HEK293 (cell line): ENCODE results near the gene ARHGEF39.
A peak's percentile ranks its signal among the peaks of the same experiment; 100 is the strongest.

Source experiments
- CTCF ChIA-PET: fragments of 350-600 bp; formaldehyde crosslinking; extraction: SDS; loops from one replicate; lab custom pipeline; 2021; ENCODE audit warnings: antibody characterized with exemption; lab: Yijun Ruan, JAX
- POLR2A ChIA-PET: fragments of 300-600 bp; formaldehyde crosslinking; extraction: SDS; loops from one replicate; lab custom pipeline; 2020; ENCODE audit warnings: antibody characterized with exemption, inconsistent platforms; lab: Yijun Ruan, JAX
- H3K27ac ChIP-seq: fragments of 200-500 bp; sonication (Bioruptor generic); 2 replicates; pipeline ENCODE4 v1.5.1; 2014; ENCODE audit warnings: low read depth, low read length, control low read depth, inconsistent platforms; ENCODE audit errors: extremely low read depth
- H3K36me3 ChIP-seq, 2 experiments: fragments of 200-500 bp in 1 of 2; sonication (Bioruptor generic) in 1 of 2; 1 replicate in 1 of 2; 2 replicates in 1 of 2; pipeline ENCODE4 v1.5.1; 2014 to 2017; ENCODE audit warnings: inconsistent platforms in 2 of 2, low read length in 2 of 2; ENCODE audit not compliant: control insufficient read depth in 2 of 2, insufficient read depth in 1 of 2
- H3K4me1 ChIP-seq: fragments of 200-500 bp; sonication (Bioruptor generic); 2 replicates; pipeline ENCODE4 v1.5.1; 2014; ENCODE audit warnings: mild to moderate bottlenecking, low read length, inconsistent platforms; ENCODE audit not compliant: control insufficient read depth, insufficient read depth
- H3K4me3 ChIP-seq: 2 replicates; pipeline ENCODE4 v1.5.1; 2011; ENCODE audit warnings: low read depth, mild to moderate bottlenecking, control low read depth, low read length, moderate library complexity
- H3K9me3 ChIP-seq: fragments of 200-500 bp; sonication (Bioruptor generic); 2 replicates; pipeline ENCODE4 v1.5.1; 2014; ENCODE audit warnings: low read depth, low read length, inconsistent platforms; ENCODE audit not compliant: control insufficient read depth, insufficient read depth
- EGR2 ChIP-seq: fragments of 450-650 bp; formaldehyde crosslinking; IDR thresholded peaks from 2 replicates; pipeline ENCODE4 v1.5.1; 2016; ENCODE audit warnings: low read depth, missing biosample characterization, missing genetic modification characterization
- ELK4 ChIP-seq: IDR thresholded peaks from 2 replicates; pipeline ENCODE4 v1.6.1; 2011; ENCODE audit warnings: mild to moderate bottlenecking, low read depth, low read length, borderline replicate concordance
- KLF17 ChIP-seq: fragments of 450-650 bp; formaldehyde crosslinking; IDR thresholded peaks from 2 replicates; pipeline ENCODE4 v1.5.1; 2016; ENCODE audit warnings: missing biosample characterization, missing genetic modification characterization
- PATZ1 ChIP-seq: fragments of 450-650 bp; formaldehyde crosslinking; IDR thresholded peaks from 2 replicates; pipeline ENCODE4 v1.5.1; 2016; ENCODE audit warnings: missing biosample characterization, missing genetic modification characterization
- SP2 ChIP-seq: fragments of 450-650 bp; formaldehyde crosslinking; IDR thresholded peaks from 2 replicates; pipeline ENCODE4 v1.5.1; 2016; ENCODE audit warnings: missing biosample characterization, missing genetic modification characterization
- SP3 ChIP-seq: fragments of 450-650 bp; formaldehyde crosslinking; IDR thresholded peaks from 2 replicates; pipeline ENCODE4 v1.5.1; 2016; ENCODE audit warnings: missing biosample characterization, missing genetic modification characterization
- WT1 ChIP-seq: fragments of 450-650 bp; formaldehyde crosslinking; IDR thresholded peaks from 2 replicates; pipeline ENCODE4 v1.5.1; 2016; ENCODE audit warnings: missing biosample characterization, missing genetic modification characterization
- ZBTB17 ChIP-seq: fragments of 450-650 bp; formaldehyde crosslinking; IDR thresholded peaks from 2 replicates; pipeline ENCODE4 v1.5.1; 2016; ENCODE audit warnings: missing biosample characterization, missing genetic modification characterization
- ZBTB26 ChIP-seq: fragments of 450-650 bp; formaldehyde crosslinking; optimal IDR thresholded peaks from 2 replicates; pipeline ENCODE3; 2016; ENCODE audit warnings: missing biosample characterization, mild to moderate bottlenecking, missing genetic modification characterization
- ZBTB48 ChIP-seq: fragments of 450-650 bp; formaldehyde crosslinking; IDR thresholded peaks from 2 replicates; pipeline ENCODE4 v1.5.1; 2016; ENCODE audit warnings: missing biosample characterization, missing genetic modification characterization
- ZBTB7A ChIP-seq: fragments of 450-650 bp; formaldehyde crosslinking; IDR thresholded peaks from 2 replicates; pipeline ENCODE4 v1.5.1; 2016; ENCODE audit warnings: low read depth, missing biosample characterization, missing genetic modification characterization
- ZBTB8A ChIP-seq: fragments of 450-650 bp; formaldehyde crosslinking; IDR thresholded peaks from 2 replicates; pipeline ENCODE4 v1.5.1; 2016; ENCODE audit warnings: missing biosample characterization, missing genetic modification characterization
- ZNF10 ChIP-seq: fragments of 450-650 bp; formaldehyde crosslinking; IDR thresholded peaks from 2 replicates; pipeline ENCODE4 v1.5.1; 2017; ENCODE audit warnings: missing biosample characterization, missing genetic modification characterization
- ZNF2 ChIP-seq: fragments of 450-650 bp; formaldehyde crosslinking; IDR thresholded peaks from 2 replicates; pipeline ENCODE4 v1.5.1; 2016; ENCODE audit warnings: missing biosample characterization, missing genetic modification characterization
- ZNF239 ChIP-seq: fragments of 450-650 bp; formaldehyde crosslinking; IDR thresholded peaks from 2 replicates; pipeline ENCODE4 v1.5.1; 2016; ENCODE audit warnings: missing biosample characterization, missing genetic modification characterization
- ZNF311 ChIP-seq: fragments of 450-650 bp; formaldehyde crosslinking; IDR thresholded peaks from 2 replicates; pipeline ENCODE4 v1.5.1; 2017; ENCODE audit warnings: missing biosample characterization, missing genetic modification characterization, borderline replicate concordance
- ZNF341 ChIP-seq: fragments of 450-650 bp; formaldehyde crosslinking; IDR thresholded peaks from 2 replicates; pipeline ENCODE4; 2016; ENCODE audit warnings: low read depth, missing biosample characterization, missing genetic modification characterization
- ZNF501 ChIP-seq: fragments of 450-650 bp; formaldehyde crosslinking; IDR thresholded peaks from 2 replicates; pipeline ENCODE4 v1.5.1; 2016; ENCODE audit warnings: missing biosample characterization, missing genetic modification characterization
- ZNF518A ChIP-seq: fragments of 450-650 bp; formaldehyde crosslinking; conservative IDR thresholded peaks from 2 replicates; pipeline ENCODE4 v1.5.1; 2016; ENCODE audit warnings: low read depth, missing biosample characterization, missing genetic modification characterization
- ZNF544 ChIP-seq: fragments of 450-650 bp; formaldehyde crosslinking; IDR thresholded peaks from 2 replicates; pipeline ENCODE4 v1.5.0; 2017; ENCODE audit warnings: missing biosample characterization, missing genetic modification characterization
- ZNF561 ChIP-seq: fragments of 450-650 bp; IDR thresholded peaks from 2 replicates; pipeline ENCODE4 v1.5.1; 2018; ENCODE audit warnings: missing biosample characterization, missing genetic modification characterization, borderline replicate concordance
- ZNF600 ChIP-seq: fragments of 450-650 bp; formaldehyde crosslinking; IDR thresholded peaks from 2 replicates; pipeline ENCODE4 v1.5.1; 2016; ENCODE audit warnings: missing biosample characterization, missing genetic modification characterization
- ZNF610 ChIP-seq: fragments of 450-650 bp; formaldehyde crosslinking; IDR thresholded peaks from 2 replicates; pipeline ENCODE4 v1.5.1; 2016; ENCODE audit warnings: missing biosample characterization, missing genetic modification characterization, borderline replicate concordance
- ZNF623 ChIP-seq: fragments of 450-650 bp; formaldehyde crosslinking; IDR thresholded peaks from 2 replicates; pipeline ENCODE4 v1.5.1; 2016; ENCODE audit warnings: missing biosample characterization, missing genetic modification characterization
- ZSCAN30 ChIP-seq: fragments of 450-650 bp; IDR thresholded peaks from 2 replicates; pipeline ENCODE4 v1.5.1; 2018; ENCODE audit warnings: missing biosample characterization, mild to moderate bottlenecking, missing genetic modification characterization, moderate library complexity
- ZXDB ChIP-seq: fragments of 450-650 bp; formaldehyde crosslinking; IDR thresholded peaks from 2 replicates; pipeline ENCODE4 v1.5.1; 2016; ENCODE audit warnings: missing biosample characterization, missing genetic modification characterization

The ARHGEF39 gene

GRCh38 chr9:35664531-35665470, at the start of gene ARHGEF39:
Gene ARHGEF39 (minus strand): TSS chr9:35665195. CDS start chr9:35665169, 26 bp downstream.
- ChIA-PET CTCF (interaction anchor here (0.5 to 14.5 kb wide), 15 partner anchors 9 to 1209 kb away, joined by 3 to 157 read pairs (median 5); partner anchors contain the start of genes CREB3 and TPM2), POLR2A (interaction anchor here (0.6 to 2.9 kb wide), 14 partner anchors 13 to 149 kb away, joined by 3 to 25 read pairs (median 5); partner anchors contain the start of genes CREB3, TLN1 and TPM2)
- Histone ChIP-seq H3K4me3 (peak within 1 kb of the TSS; percentile 75), H3K4me1 (no peaks in the 10 kb centered on the region), H3K36me3 (peaks cover 5 to 40% of the 10 kb centered on the region in 2 experiments), H3K27ac (peak within 1 kb of the TSS; percentile 64; the same call in 1 of the 2 replicates), H3K9me3 (no peaks in the 10 kb centered on the region)
- peak; percentile 46; the same call in 1 of the 2 replicates for TF ChIP-seq ZNF2
- TF ChIP-seq ZBTB48 (tag by site-specific recombination) = peak; percentile 77
- peak; percentile 56 for TF ChIP-seq ZNF623
- 0 out of 2 replicates have a peak, but pooled peaks have one; percentile 20 for TF ChIP-seq ZSCAN30
- peak; percentile 63 for TF ChIP-seq PATZ1 (tag by site-specific recombination)
- TF ChIP-seq ZBTB17 (tag by site-specific recombination) = peak; percentile 78
- no peak for TF ChIP-seq ZNF10 (tag by site-specific recombination)
- TF ChIP-seq KLF17 (tag by site-specific recombination) = no peak
- TF ChIP-seq ZNF518A (tag by site-specific recombination) = no peak
- peak; percentile 29; the same call in 1 of the 2 replicates for TF ChIP-seq ELK4
- peak; percentile 42; the same call in 1 of the 2 replicates for TF ChIP-seq ZNF501 (tag by site-specific recombination)
- TF ChIP-seq ZNF610 (tag by site-specific recombination) = 0 out of 2 replicates have a peak, but pooled peaks have one; percentile 69
- no peak for TF ChIP-seq ZNF239 (tag by site-specific recombination)
- no peak; the same call in 1 of the 2 replicates for TF ChIP-seq ZNF341 (tag by site-specific recombination)
- TF ChIP-seq ZBTB7A (tag by site-specific recombination) = no peak
- peak; percentile 23; the same call in 1 of the 2 replicates for TF ChIP-seq EGR2 (tag by site-specific recombination)
- peak; percentile 97 for TF ChIP-seq ZBTB26
- TF ChIP-seq SP2 (tag by site-specific recombination) = peak; percentile 72
- no peak for TF ChIP-seq WT1 (tag by site-specific recombination)
- peak; percentile 62 for TF ChIP-seq ZBTB8A (tag by site-specific recombination)
- peak; percentile 72 for TF ChIP-seq SP3 (tag by site-specific recombination)
- peak; percentile 61; the same call in 1 of the 2 replicates for TF ChIP-seq ZXDB
- no peak for TF ChIP-seq ZNF544 (tag by site-specific recombination)
- peak; percentile 89; the same call in 1 of the 2 replicates for TF ChIP-seq ZNF561 (tag by site-specific recombination)
- TF ChIP-seq ZNF600 (tag by site-specific recombination) = peak; percentile 85
- no peak for TF ChIP-seq ZNF311 (tag by site-specific recombination)
